SK-N-SH treated with all-trans-retinoic acid at 6 μM for 48 hours (cell line): ENCODE data around the gene INMT.
A peak's percentile ranks its signal among the peaks of the same experiment; 100 is the strongest.

ENCODE experiments used
- ATAC-seq: fragments of 200-7000 bp; cut with Tn5 transposase; 3 replicates; pipeline ENCODE4 v1.9.1; 2020; ENCODE audit warnings: mild to moderate bottlenecking, moderate library complexity
- ARNTL ChIP-seq: fragments of 450-650 bp; formaldehyde crosslinking; IDR thresholded peaks from 2 replicates; pipeline ENCODE4 v1.5.0; 2020; ENCODE audit warnings: low read depth, mild to moderate bottlenecking, moderate library complexity, borderline replicate concordance
- BACH2 ChIP-seq: fragments of 250-450 bp; sonication (Bioruptor Pico); IDR thresholded peaks from 2 replicates; pipeline ENCODE4 v1.9.0; 2021; ENCODE audit warnings: mild to moderate bottlenecking, borderline replicate concordance
- CREB5 ChIP-seq: fragments of 250-450 bp; sonication (Bioruptor Pico); IDR thresholded peaks from 2 replicates; pipeline ENCODE4 v1.5.1; 2020; ENCODE audit warnings: low read depth, mild to moderate bottlenecking, moderate library complexity
- CSDC2 ChIP-seq: fragments of 250-450 bp; sonication (Bioruptor Pico); IDR thresholded peaks from 2 replicates; pipeline ENCODE4 v1.5.0; 2020; ENCODE audit warnings: mild to moderate bottlenecking, moderate library complexity
- ESRRG ChIP-seq: fragments of 250-450 bp; sonication (Bioruptor Pico); IDR thresholded peaks from 2 replicates; pipeline ENCODE4 v1.6.1; 2021; ENCODE audit warnings: mild to moderate bottlenecking
- ISL1 ChIP-seq: fragments of 250-450 bp; sonication (Bioruptor Pico); IDR thresholded peaks from 2 replicates; pipeline ENCODE4 v2.1.2; 2022; ENCODE audit warnings: mild to moderate bottlenecking, moderate library complexity
- PATZ1 ChIP-seq: fragments of 250-450 bp; sonication (Bioruptor Pico); IDR thresholded peaks from 2 replicates; pipeline ENCODE4 v1.8.0; 2020; ENCODE audit warnings: mild to moderate bottlenecking, moderate library complexity, borderline replicate concordance
- POU6F1 ChIP-seq: fragments of 250-450 bp; sonication (Bioruptor Pico); IDR thresholded peaks from 2 replicates; pipeline ENCODE4 v1.8.0; 2021; ENCODE audit warnings: low read depth, mild to moderate bottlenecking, moderate library complexity, borderline replicate concordance
- RARB ChIP-seq: fragments of 250-450 bp; sonication (Bioruptor Pico); IDR thresholded peaks from 2 replicates; pipeline ENCODE4 v1.8.0; 2021; ENCODE audit warnings: mild to moderate bottlenecking, moderate library complexity
- SNAI2 ChIP-seq: fragments of 250-450 bp; sonication (Bioruptor Pico); IDR thresholded peaks from 2 replicates; pipeline ENCODE4 v1.5.0; 2020; ENCODE audit warnings: mild to moderate bottlenecking, moderate library complexity
- TCF4 ChIP-seq: fragments of 250-450 bp; sonication (Bioruptor Pico); IDR thresholded peaks from 2 replicates; pipeline ENCODE4 v1.8.0; 2021; ENCODE audit warnings: mild to moderate bottlenecking, moderate library complexity, borderline replicate concordance
- TOX ChIP-seq: fragments of 250-450 bp; sonication (Bioruptor Pico); IDR thresholded peaks from 2 replicates; pipeline ENCODE4 v1.8.0; 2021; ENCODE audit warnings: mild to moderate bottlenecking, moderate library complexity, borderline replicate concordance
- ZC3H10 ChIP-seq: fragments of 250-450 bp; sonication (Bioruptor Pico); IDR thresholded peaks from 2 replicates; pipeline ENCODE4 v1.5.1; 2021; ENCODE audit warnings: mild to moderate bottlenecking, moderate library complexity
- ZFP3 ChIP-seq: fragments of 250-450 bp; sonication (Bioruptor Pico); IDR thresholded peaks from 2 replicates; pipeline ENCODE4 v1.5.0; 2020; ENCODE audit warnings: mild to moderate bottlenecking, moderate library complexity
- ZFP30 ChIP-seq: fragments of 450-650 bp; formaldehyde crosslinking; IDR thresholded peaks from 2 replicates; pipeline ENCODE4 v1.5.0; 2022; ENCODE audit warnings: mild to moderate bottlenecking, moderate library complexity
- ZNF565 ChIP-seq: fragments of 450-650 bp; formaldehyde crosslinking; conservative IDR thresholded peaks from 2 replicates; pipeline ENCODE4 v1.5.0; 2020; ENCODE audit warnings: low read depth, mild to moderate bottlenecking, moderate library complexity
- ZNF70 ChIP-seq: fragments of 450-650 bp; formaldehyde crosslinking; IDR thresholded peaks from 2 replicates; pipeline ENCODE4 v1.5.0; 2020; ENCODE audit warnings: mild to moderate bottlenecking, moderate library complexity
- ZNF8 ChIP-seq: fragments of 450-650 bp; formaldehyde crosslinking; IDR thresholded peaks from 2 replicates; pipeline ENCODE4 v1.5.0; 2020; ENCODE audit warnings: mild to moderate bottlenecking, moderate library complexity

INMT gene

DNA sequence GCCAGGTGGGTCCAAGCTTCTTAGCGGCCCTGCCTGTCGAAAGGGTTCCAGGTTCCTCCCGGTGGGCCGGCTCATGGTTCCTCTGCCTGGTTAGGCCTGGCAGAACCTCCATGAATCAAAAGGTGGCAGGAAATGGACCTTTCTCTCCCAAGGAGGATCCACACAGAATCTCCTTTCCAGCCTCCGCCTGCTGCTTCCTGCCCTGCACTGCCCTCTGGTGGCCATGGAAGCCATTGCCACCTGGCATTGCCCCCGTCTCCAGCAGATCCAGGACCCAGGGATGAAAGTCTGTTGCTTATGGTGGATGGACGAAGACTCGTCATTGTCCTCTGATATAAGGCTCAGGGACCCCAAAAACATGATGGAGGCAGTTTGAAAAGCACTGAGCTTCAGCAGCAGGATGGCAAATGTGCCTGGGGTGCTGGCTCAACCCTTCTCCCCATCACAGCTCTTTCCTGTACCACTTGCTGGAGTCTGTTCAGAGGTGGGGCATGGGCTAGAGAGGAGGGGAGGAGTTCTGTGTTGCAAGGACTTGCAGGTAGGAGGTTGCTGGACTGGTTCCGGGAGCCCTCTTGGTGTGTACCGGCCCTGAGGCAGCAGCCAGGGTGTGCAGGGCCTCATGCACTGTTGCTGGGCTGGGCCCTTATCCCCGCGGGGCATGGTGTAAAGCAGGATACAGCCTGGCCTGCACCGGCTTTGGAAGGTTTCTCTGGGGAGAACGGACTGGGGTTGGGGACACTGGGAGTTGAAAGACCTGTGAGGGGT lies 11.3 kb upstream of the INMT start:
- peak; percentile 94 for ATAC-seq

DNA sequence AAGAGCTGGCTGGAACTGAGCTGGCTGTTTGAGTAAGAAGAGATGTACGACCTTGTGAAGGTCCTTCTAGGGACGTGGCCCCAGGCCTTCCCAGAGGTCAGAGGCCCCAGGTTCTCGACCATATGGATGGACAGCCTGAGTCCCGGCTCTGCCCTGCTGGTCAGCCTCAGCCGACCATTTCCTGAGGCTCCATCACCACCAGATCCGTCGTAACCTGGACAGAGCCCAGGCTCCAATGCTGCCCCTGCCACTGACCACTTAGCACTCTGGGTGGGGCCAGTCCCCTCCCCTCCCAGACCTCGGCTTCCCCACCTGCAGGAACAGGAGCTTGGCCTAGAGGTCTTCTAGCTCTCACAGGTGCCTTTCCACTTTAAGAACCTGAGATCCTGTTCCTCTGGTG lies 10.6 kb upstream of the INMT start:
- no peak for ATAC-seq
- no peak for TF ChIP-seq CSDC2 (CRISPR knock-in tag)
- TF ChIP-seq ESRRG, result no peak
- no peak for TF ChIP-seq TCF4 (CRISPR knock-in tag)
- TF ChIP-seq CREB5, result no peak
- no peak for TF ChIP-seq BACH2

More for the DNA sequence above, 11.3 kb upstream of the INMT start:
- TF ChIP-seq SNAI2 (CRISPR knock-in tag) (no peak), ZNF70 (no peak), ZNF565 (CRISPR knock-in tag) (no peak), ISL1 (CRISPR knock-in tag) (no peak), ZFP30 (CRISPR knock-in tag) (no peak), ZNF8 (CRISPR knock-in tag) (no peak), BACH2 (no peak), CSDC2 (CRISPR knock-in tag) (no peak), ZC3H10 (CRISPR knock-in tag) (no peak), ARNTL (CRISPR knock-in tag) (no peak), CREB5 (no peak), TOX (CRISPR knock-in tag) (no peak), POU6F1 (CRISPR knock-in tag) (no peak), ESRRG (no peak), ZFP3 (CRISPR knock-in tag) (no peak)
- TF ChIP-seq, all 23 proteins: peak for 0

DNA sequence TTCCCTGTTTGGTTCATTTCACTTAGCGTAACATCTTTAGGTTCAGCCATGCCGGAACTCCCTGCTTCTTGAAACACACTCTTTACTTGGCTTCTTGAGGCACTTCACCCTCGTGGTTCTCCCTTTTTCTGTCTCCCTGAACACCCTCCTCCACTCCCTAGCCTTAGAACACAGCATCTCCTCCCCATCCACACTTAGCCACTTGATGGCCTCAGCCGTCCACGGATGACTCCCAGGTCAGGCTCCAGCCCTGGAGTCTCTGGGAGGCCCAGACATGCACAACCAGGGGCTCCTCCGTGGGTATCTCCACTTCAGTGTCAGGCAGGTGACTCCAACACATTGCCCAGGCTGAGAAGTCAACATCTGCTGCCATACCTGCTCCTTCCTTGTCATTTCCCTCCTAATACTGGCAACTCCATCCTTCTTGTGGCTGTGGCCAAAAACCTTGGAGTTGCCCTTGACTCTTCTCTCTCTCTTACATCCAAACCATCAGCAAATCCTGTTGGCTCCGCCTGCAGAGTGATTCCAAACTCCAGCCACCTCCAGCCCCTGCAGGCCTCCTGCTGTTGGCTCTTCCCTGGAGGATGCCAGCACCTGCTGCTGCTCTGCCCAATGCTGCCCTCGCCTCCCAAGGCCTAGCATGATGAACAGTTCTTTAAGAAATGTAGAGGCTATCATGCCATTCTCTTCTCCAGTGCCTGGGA lies 8.4 kb upstream of the INMT start:
- TF ChIP-seq PATZ1, result no peak
- no peak for TF ChIP-seq ZNF565 (CRISPR knock-in tag)
- TF ChIP-seq, all 23 proteins: peak for 0
- peak; percentile 56 for ATAC-seq

- ATAC-seq, result no peak
- TF ChIP-seq POU6F1 (CRISPR knock-in tag) (no peak), RARB (CRISPR knock-in tag) (no peak)
- TF ChIP-seq, all 23 proteins: peak for 0
These were observed 7.9 kb upstream of the INMT start for GRCh38 chr7:30744075-30744417.
